Measurements from ENCODE around the gene HOXD11. TPM values are rescaled to one million over a fixed set of nuclear protein-coding genes. Genes with fewer than 3 reads are reported as not detected.

The HOXD11 gene
- total and polyA plus RNA-seq, 2 experiments from 2014 or later: not detected

DNA sequence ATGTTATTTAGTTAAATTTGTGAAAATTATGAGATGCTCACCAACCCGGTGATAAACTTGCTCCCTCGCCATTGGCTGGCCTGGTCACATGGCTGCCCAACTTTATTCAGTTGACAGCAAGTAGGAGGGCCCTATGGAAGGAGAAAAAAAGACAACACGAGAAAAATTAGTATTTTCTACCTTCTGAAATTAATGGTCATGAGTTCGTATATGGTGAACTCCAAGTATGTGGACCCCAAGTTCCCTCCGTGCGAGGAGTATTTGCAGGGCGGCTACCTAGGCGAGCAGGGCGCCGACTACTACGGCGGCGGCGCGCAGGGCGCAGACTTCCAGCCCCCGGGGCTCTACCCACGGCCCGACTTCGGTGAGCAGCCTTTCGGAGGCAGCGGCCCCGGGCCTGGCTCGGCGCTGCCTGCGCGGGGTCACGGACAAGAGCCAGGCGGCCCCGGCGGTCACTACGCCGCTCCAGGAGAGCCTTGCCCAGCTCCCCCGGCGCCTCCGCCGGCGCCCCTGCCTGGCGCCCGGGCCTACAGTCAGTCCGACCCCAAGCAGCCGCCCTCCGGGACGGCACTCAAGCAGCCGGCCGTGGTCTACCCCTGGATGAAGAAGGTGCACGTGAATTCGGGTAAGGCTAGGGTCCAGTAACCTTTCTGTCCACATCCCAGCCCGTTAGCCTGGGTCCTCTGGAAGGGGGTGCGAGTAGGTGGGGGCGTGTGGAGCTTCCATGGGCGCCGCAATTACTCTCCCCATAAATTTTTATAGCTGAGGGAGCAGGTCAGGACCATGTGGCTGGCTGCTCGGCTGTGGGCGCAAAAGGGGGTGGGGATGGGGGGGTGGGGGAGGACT lies 44.6 kb downstream of the HOXD11 start, which contains the start of gene HOXD4:
TSS of gene HOXD4 (plus strand) at position 109 of the 846 bp plus-strand sequence. CDS start at position 193, 84 bp downstream.
- peak within 1 kb of the TSS; percentile 34 for H3K4me3 ChIP-seq

DNA sequence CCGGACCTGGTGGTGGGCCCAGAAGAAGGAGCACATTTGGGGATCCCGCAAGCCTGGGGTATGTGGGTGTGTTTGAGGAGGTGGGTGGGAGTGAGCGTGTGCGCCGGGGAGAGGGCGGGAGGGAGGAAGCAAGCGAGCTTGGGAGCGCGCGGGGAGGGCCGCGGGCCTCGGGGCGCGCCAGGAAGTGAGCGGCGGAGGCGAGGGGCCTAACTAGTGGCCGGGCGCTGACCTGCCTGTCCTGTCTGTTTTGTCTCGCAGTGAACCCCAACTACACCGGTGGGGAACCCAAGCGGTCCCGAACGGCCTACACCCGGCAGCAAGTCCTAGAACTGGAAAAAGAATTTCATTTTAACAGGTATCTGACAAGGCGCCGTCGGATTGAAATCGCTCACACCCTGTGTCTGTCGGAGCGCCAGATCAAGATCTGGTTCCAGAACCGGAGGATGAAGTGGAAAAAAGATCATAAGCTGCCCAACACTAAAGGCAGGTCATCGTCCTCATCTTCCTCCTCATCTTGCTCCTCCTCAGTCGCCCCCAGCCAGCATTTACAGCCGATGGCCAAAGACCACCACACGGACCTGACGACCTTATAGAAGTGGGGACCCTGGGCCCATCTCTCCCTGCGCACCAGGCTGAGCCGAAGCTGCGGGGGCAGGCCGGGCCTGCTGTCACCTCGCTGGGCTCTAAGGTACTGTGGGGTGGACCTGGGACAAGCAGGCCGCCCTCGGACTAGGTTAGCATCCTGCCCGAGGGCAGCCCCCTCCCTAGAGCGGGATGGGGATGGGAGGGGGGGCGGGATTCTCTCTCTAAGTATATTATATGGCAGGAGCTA lies 45.5 kb downstream of the HOXD11 start:
- Histone ChIP-seq H3K4me2 (peak overlapping the region; percentile 38; the same call in 1 of the 2 replicates), H3K36me3 (ENCODE audit: insufficient read depth) (no peaks in the 10 kb centered on the region), H3F3A (replicated peaks; ENCODE audit: low read depth) (peaks cover 37% of the 10 kb centered on the region), H3K9me2 (ENCODE audit: insufficient read depth) (no peaks in the 10 kb centered on the region), H3K4me1 (ENCODE audit: insufficient read depth) (peaks cover 43% of the 10 kb centered on the region), H3K27ac (ENCODE audit: low read depth) (no peak overlapping the region), H4K20me1 (replicated peaks; ENCODE audit: insufficient read depth) (peaks cover 52% of the 10 kb centered on the region), H2AFZ (no peak overlapping the region), H3K79me2 (replicated peaks; ENCODE audit: insufficient read depth) (no peaks in the 10 kb centered on the region), H3K4me3 (peak overlapping the region; percentile 34; the same call in 1 of the 2 replicates), H3K27me3 (ENCODE audit: insufficient read depth) (peaks cover 100% of the 10 kb centered on the region)
- DNase-seq (ENCODE audit: low spot score) (peak; percentile 36), ATAC-seq (peak; percentile 3)
- Mint-ChIP-seq H3K27ac (no peak overlapping the region), H3K9me3 (peaks cover 5% of the 10 kb centered on the region; the same call in 1 of the 3 replicates), H3K4me1 (peaks cover 22% of the 10 kb centered on the region), H3K4me3 (peak overlapping the region; percentile 23; the same call in 1 of the 3 replicates), H3K27me3 (ENCODE audit: insufficient read depth, low read depth, poor library complexity) (peaks cover 98% of the 10 kb centered on the region), H3K36me3 (ENCODE audit: low read depth) (no peaks in the 10 kb centered on the region)
- TF ChIP-seq, protein P1, sequence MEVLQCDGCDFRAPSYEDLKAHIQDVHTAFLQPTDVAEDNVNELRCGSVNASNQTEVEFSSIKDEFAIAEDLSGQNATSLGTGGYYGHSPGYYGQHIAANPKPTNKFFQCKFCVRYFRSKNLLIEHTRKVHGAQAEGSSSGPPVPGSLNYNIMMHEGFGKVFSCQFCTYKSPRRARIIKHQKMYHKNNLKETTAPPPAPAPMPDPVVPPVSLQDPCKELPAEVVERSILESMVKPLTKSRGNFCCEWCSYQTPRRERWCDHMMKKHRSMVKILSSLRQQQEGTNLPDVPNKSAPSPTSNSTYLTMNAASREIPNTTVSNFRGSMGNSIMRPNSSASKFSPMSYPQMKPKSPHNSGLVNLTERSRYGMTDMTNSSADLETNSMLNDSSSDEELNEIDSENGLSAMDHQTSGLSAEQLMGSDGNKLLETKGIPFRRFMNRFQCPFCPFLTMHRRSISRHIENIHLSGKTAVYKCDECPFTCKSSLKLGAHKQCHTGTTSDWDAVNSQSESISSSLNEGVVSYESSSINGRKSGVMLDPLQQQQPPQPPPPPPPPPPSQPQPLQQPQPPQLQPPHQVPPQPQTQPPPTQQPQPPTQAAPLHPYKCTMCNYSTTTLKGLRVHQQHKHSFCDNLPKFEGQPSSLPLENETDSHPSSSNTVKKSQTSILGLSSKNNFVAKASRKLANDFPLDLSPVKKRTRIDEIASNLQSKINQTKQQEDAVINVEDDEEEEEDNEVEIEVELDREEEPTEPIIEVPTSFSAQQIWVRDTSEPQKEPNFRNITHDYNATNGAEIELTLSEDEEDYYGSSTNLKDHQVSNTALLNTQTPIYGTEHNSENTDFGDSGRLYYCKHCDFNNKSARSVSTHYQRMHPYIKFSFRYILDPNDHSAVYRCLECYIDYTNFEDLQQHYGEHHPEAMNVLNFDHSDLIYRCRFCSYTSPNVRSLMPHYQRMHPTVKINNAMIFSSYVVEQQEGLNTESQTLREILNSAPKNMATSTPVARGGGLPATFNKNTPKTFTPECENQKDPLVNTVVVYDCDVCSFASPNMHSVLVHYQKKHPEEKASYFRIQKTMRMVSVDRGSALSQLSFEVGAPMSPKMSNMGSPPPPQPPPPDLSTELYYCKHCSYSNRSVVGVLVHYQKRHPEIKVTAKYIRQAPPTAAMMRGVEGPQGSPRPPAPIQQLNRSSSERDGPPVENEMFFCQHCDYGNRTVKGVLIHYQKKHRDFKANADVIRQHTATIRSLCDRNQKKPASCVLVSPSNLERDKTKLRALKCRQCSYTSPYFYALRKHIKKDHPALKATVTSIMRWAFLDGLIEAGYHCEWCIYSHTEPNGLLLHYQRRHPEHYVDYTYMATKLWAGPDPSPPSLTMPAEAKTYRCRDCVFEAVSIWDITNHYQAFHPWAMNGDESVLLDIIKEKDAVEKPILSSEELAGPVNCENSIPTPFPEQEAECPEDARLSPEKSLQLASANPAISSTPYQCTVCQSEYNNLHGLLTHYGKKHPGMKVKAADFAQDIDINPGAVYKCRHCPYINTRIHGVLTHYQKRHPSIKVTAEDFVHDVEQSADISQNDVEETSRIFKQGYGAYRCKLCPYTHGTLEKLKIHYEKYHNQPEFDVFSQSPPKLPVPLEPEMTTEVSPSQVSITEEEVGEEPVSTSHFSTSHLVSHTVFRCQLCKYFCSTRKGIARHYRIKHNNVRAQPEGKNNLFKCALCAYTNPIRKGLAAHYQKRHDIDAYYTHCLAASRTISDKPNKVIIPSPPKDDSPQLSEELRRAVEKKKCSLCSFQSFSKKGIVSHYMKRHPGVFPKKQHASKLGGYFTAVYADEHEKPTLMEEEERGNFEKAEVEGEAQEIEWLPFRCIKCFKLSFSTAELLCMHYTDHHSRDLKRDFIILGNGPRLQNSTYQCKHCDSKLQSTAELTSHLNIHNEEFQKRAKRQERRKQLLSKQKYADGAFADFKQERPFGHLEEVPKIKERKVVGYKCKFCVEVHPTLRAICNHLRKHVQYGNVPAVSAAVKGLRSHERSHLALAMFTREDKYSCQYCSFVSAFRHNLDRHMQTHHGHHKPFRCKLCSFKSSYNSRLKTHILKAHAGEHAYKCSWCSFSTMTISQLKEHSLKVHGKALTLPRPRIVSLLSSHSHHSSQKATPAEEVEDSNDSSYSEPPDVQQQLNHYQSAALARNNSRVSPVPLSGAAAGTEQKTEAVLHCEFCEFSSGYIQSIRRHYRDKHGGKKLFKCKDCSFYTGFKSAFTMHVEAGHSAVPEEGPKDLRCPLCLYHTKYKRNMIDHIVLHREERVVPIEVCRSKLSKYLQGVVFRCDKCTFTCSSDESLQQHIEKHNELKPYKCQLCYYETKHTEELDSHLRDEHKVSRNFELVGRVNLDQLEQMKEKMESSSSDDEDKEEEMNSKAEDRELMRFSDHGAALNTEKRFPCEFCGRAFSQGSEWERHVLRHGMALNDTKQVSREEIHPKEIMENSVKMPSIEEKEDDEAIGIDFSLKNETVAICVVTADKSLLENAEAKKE (CRISPR knock-in tag; IDR thresholded peaks at IDR 0.05): no peak
- peak; percentile 98 for TF ChIP-seq EZH2 (IDR thresholded peaks at IDR 0.05; ENCODE audit: low read depth, unreplicated experiment)
- no peak for TF ChIP-seq STAT1 (IDR thresholded peaks at IDR 0.05; ENCODE audit: unreplicated experiment)

More for the DNA sequence above, 44.6 kb downstream of the HOXD11 start, which contains the start of gene HOXD4:
- peaks cover 99% of the 10 kb centered on the region for H3K27me3 Mint-ChIP-seq (ENCODE audit: insufficient read depth, low read depth, poor library complexity)
- ATAC-seq (peak; percentile 29), DNase-seq (ENCODE audit: low spot score) (peak; percentile 51)
- H3F3A ChIP-seq (replicated peaks; ENCODE audit: low read depth): peaks cover 37% of the 10 kb centered on the region
- H4K20me1 ChIP-seq (replicated peaks; ENCODE audit: insufficient read depth): peaks cover 59% of the 10 kb centered on the region
- H3K27ac Mint-ChIP-seq: no peak within 1 kb of the TSS
- H3K4me1 ChIP-seq (ENCODE audit: insufficient read depth): peaks cover 39% of the 10 kb centered on the region
- no peak within 1 kb of the TSS for H2AFZ ChIP-seq
- H3K27me3 ChIP-seq (ENCODE audit: insufficient read depth): peaks cover 100% of the 10 kb centered on the region
- H3K36me3 Mint-ChIP-seq (ENCODE audit: low read depth): no peaks in the 10 kb centered on the region
- H3K4me3 Mint-ChIP-seq: peak within 1 kb of the TSS; percentile 59
- H3K4me2 ChIP-seq: peak within 1 kb of the TSS; percentile 44
- no peak within 1 kb of the TSS for H3K27ac ChIP-seq (ENCODE audit: low read depth)
- H3K9me2 ChIP-seq (ENCODE audit: insufficient read depth): no peaks in the 10 kb centered on the region
- no peaks in the 10 kb centered on the region for H3K79me2 ChIP-seq (replicated peaks; ENCODE audit: insufficient read depth)
- H3K9me3 Mint-ChIP-seq: peaks cover 4% of the 10 kb centered on the region; the same call in 1 of the 3 replicates
- H3K4me1 Mint-ChIP-seq: peaks cover 26% of the 10 kb centered on the region
- TF ChIP-seq, protein P2, sequence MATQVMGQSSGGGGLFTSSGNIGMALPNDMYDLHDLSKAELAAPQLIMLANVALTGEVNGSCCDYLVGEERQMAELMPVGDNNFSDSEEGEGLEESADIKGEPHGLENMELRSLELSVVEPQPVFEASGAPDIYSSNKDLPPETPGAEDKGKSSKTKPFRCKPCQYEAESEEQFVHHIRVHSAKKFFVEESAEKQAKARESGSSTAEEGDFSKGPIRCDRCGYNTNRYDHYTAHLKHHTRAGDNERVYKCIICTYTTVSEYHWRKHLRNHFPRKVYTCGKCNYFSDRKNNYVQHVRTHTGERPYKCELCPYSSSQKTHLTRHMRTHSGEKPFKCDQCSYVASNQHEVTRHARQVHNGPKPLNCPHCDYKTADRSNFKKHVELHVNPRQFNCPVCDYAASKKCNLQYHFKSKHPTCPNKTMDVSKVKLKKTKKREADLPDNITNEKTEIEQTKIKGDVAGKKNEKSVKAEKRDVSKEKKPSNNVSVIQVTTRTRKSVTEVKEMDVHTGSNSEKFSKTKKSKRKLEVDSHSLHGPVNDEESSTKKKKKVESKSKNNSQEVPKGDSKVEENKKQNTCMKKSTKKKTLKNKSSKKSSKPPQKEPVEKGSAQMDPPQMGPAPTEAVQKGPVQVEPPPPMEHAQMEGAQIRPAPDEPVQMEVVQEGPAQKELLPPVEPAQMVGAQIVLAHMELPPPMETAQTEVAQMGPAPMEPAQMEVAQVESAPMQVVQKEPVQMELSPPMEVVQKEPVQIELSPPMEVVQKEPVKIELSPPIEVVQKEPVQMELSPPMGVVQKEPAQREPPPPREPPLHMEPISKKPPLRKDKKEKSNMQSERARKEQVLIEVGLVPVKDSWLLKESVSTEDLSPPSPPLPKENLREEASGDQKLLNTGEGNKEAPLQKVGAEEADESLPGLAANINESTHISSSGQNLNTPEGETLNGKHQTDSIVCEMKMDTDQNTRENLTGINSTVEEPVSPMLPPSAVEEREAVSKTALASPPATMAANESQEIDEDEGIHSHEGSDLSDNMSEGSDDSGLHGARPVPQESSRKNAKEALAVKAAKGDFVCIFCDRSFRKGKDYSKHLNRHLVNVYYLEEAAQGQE (IDR thresholded peaks at IDR 0.05; ENCODE audit: unreplicated experiment): no peak
- TF ChIP-seq POLR2AphosphoS5 (IDR thresholded peaks at IDR 0.05; ENCODE audit: low read depth): no peak
- TF ChIP-seq EZH2phosphoT487 (IDR thresholded peaks at IDR 0.05; ENCODE audit: unreplicated experiment): peak; percentile 98
- peak; percentile 95 for TF ChIP-seq EZH2 (IDR thresholded peaks at IDR 0.05; ENCODE audit: low read depth, unreplicated experiment)
- TF ChIP-seq JUNB (IDR thresholded peaks at IDR 0.05; ENCODE audit: unreplicated experiment): no peak
- no peak for TF ChIP-seq NANOG (IDR thresholded peaks at IDR 0.05; ENCODE audit: borderline replicate concordance)
- TF ChIP-seq CREB1 (CRISPR knock-in tag; IDR thresholded peaks at IDR 0.05; ENCODE audit: low read depth): no peak
- no peaks in the 10 kb centered on the region for H3K36me3 ChIP-seq (ENCODE audit: insufficient read depth)
